SJSA1 (cell line): Measurements from ENCODE around the gene NRXN3. TPM values are rescaled to one million over a fixed set of nuclear protein-coding genes. Genes with fewer than 3 reads are reported as not detected.
A peak's percentile ranks its signal among the peaks of the same experiment; 100 is the strongest.

Experiments used
- DNase-seq, 2 experiments: peaks; one replicate each; pipeline ENCODE4 v3.0.0-alpha.2; 2015 to 2020; ENCODE audit warnings: low spot score in 2 of 2, low read depth in 1 of 2
- H3K27ac ChIP-seq: fragments of 250-450 bp; sonication (Bioruptor Pico); 2 replicates; pipeline ENCODE4 v1.5.1; 2020; ENCODE audit warnings: mild to moderate bottlenecking, moderate library complexity
- H3K27me3 ChIP-seq: fragments of 250-450 bp; sonication (Bioruptor Pico); replicated peaks from 2 replicates; pipeline ENCODE4 v1.5.1; 2020; ENCODE audit warnings: mild to moderate bottlenecking, moderate library complexity
- H3K36me3 ChIP-seq: fragments of 250-450 bp; sonication (Bioruptor Pico); 2 replicates; pipeline ENCODE4 v1.5.1; 2020; ENCODE audit warnings: mild to moderate bottlenecking
- H3K4me1 ChIP-seq: fragments of 250-450 bp; sonication (Bioruptor Pico); replicated peaks from 2 replicates; pipeline ENCODE4 v1.6.1; 2021; ENCODE audit warnings: mild to moderate bottlenecking
- H3K4me3 ChIP-seq: fragments of 250-450 bp; sonication (Bioruptor Pico); 2 replicates; pipeline ENCODE4 v1.5.1; 2020; ENCODE audit warnings: mild to moderate bottlenecking
- H3K9me3 ChIP-seq: fragments of 250-450 bp; sonication (Bioruptor Pico); replicated peaks from 2 replicates; pipeline ENCODE4 v1.5.1; 2020; ENCODE audit warnings: mild to moderate bottlenecking
- total RNA-seq: library from RNA; depleted of rRNA; stranded (reverse); fragments of >200 nt; shearing (Covaris generic); gene quantifications from 2 replicates; pipeline ENCODE4 v1.2.3, GENCODE V29; 2014

NRXN3 gene
- total RNA-seq, 1 experiment from 2014 or later: 1.0 TPM

DNA sequence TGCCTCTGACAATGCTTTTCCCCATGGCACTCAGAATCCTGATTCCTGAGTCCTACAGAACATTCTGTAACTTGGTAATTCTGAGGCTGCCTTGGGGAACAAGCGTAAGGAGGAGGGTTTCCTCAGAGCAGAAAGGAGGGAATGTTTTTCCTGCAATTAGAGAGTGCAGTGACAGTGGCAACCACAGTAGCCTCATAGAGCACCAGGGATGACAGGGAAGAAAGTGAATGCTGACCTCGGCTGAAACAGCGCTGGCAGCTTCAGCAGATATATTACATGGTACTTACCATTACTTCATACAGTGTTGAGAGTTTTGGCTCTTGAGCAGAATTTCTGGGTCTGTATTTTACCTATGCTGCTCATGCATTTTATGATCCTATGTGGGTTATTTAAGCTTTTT, 757.1 kb downstream of the NRXN3 start:
- no peak for DNase-seq
- H3K27ac ChIP-seq: no peak overlapping the region
- H3K9me3 ChIP-seq: no peaks in the 10 kb centered on the region
- H3K36me3 ChIP-seq: no peaks in the 10 kb centered on the region
- H3K4me3 ChIP-seq: no peak overlapping the region
- H3K4me1 ChIP-seq: no peaks in the 10 kb centered on the region
- H3K27me3 ChIP-seq: no peaks in the 10 kb centered on the region

DNA sequence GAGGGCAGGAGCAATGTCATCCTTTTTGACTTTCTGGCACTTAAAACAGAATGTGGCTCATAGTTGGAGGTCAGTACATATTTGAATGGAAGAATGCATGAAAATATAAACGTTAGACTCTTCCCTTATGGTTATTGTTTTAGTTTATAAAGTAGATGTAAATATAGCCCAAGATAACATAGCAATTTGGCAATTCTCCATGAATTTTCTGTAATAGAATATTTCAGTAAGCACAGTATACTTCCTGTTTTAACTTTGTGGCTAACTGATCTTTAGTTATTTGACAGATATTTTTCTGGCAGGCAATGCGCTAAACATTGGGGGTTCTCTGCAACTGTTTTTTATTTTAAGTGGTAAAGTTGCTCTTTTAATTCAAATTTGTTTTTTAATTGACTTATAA, 763.0 kb downstream of the NRXN3 start:
- Histone ChIP-seq H3K4me3 (no peak overlapping the region), H3K27ac (no peak overlapping the region), H3K9me3 (no peaks in the 10 kb centered on the region), H3K36me3 (no peaks in the 10 kb centered on the region), H3K27me3 (no peaks in the 10 kb centered on the region), H3K4me1 (no peaks in the 10 kb centered on the region)
- DNase-seq: no peak

DNA sequence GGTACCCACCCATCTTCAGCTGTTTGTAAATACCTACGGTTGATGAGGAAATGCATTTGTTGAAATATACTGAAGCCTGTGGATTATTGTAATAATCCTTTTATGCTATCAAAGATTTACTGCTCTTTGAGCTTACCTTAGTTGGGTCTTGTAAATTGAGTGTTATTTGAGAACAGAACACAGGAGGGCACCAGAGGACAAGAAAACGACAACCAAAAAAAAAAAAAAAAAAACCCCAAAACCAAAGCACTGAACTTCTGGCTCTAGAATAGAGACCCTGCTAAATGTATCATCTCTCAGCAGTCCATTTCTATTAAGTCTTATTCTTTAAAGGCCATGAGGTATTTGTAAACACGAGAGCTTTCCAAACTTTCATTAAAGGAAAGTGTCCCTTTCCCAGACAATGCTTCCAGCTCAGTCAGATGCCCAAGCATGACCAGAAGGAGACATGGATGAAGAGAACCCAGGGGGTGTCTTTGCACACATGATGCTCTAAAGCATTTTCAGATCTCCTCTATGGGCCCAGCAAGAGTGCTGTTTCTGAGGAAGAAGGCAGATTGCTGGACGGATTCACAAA, 763.9 kb downstream of the NRXN3 start:
- Histone ChIP-seq H3K4me1 (no peaks in the 10 kb centered on the region), H3K27ac (no peak overlapping the region), H3K9me3 (no peaks in the 10 kb centered on the region), H3K36me3 (no peaks in the 10 kb centered on the region), H3K27me3 (no peaks in the 10 kb centered on the region), H3K4me3 (no peak overlapping the region)
- peak in 1 of 2 experiments; percentile 14 for DNase-seq

DNA sequence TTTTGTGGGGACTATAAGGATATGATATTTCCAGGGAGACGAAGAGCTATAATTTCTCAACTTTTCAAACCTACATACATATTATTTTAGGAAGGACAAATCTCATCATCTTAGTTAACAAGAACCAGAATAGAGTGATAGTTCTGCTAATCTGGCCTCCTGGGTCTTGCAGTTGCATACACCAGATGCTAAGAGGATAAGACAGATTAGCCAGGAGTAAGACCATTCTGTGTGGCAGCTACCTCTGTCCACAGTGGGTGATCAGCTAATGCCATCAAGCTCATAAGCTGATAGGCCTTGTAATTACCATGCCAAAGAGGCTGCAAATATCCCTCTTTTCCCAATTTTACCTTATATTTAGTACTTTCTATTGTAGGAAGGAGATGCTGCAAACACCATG, 776.8 kb downstream of the NRXN3 start:
- H3K9me3 ChIP-seq: no peaks in the 10 kb centered on the region
- H3K27me3 ChIP-seq: no peaks in the 10 kb centered on the region
- no peak overlapping the region for H3K4me3 ChIP-seq
- peaks cover 6% of the 10 kb centered on the region for H3K4me1 ChIP-seq
- no peak for DNase-seq
- H3K36me3 ChIP-seq: no peaks in the 10 kb centered on the region
- H3K27ac ChIP-seq: no peak overlapping the region

DNA sequence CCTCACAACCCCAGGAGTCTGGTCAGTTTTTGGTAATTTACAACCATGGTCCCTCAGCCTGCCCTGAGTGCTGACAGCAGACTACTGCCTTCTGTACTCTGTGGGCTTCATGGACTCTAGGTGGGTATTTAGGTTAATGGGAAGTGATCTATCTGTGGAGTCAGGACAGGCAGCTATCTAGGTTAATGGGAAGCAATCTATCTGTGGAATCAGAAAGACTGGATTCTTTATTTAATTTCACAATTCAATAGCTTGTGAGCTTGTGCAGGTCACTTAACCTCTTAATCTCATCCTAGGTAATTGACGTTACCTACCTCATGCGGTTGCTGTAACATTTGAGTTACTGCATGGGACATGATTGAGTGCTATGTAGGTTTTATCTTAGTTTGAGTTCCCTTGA, 777.5 kb downstream of the NRXN3 start:
- no peak overlapping the region for H3K27ac ChIP-seq
- peaks cover 6% of the 10 kb centered on the region for H3K4me1 ChIP-seq
- no peak overlapping the region for H3K4me3 ChIP-seq
- DNase-seq: no peak
- H3K27me3 ChIP-seq: no peaks in the 10 kb centered on the region
- H3K36me3 ChIP-seq: no peaks in the 10 kb centered on the region
- no peaks in the 10 kb centered on the region for H3K9me3 ChIP-seq

DNA sequence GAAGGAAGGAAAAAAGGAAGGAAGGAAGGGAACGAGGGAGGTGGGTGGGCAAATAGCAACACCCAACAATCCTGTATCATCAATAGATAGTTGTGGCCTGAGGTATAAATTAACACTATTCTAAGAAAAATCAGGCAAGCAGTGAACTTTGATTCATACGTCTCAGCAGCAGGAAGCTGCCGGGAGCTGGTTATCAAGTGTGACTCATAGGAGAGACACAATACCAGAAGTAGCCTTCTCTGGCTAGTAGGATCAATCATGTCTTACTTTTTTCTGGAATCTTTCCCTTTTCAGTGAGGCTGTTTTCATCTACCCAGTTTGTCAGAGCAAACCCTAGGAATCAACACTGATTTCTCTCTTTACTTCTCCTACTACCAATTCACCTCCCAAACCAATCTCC, 780.5 kb downstream of the NRXN3 start:
- peaks cover 6% of the 10 kb centered on the region for H3K4me1 ChIP-seq
- no peaks in the 10 kb centered on the region for H3K36me3 ChIP-seq
- no peaks in the 10 kb centered on the region for H3K9me3 ChIP-seq
- no peak for DNase-seq
- no peaks in the 10 kb centered on the region for H3K27me3 ChIP-seq
- H3K4me3 ChIP-seq: no peak overlapping the region
- no peak overlapping the region for H3K27ac ChIP-seq

DNA sequence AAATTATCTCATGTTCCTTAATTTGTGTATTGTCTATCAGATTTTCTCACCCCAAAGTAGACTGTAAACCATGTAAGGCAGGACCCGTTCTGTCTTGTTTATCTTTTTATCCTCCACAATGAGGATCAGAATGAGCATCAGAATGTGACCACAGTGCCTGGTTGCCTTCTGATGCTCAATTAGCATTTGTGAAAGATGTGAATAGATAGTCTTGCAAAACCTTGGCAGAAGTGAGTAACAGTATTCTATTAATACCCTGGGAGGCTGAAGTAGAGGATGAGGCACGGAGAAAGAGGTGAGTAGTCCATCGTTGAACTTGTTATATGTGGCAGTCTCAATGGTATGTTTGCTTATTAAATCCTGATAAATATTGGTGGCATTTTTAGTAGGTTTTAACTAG, 781.4 kb downstream of the NRXN3 start:
- H3K4me3 ChIP-seq: no peak overlapping the region
- no peaks in the 10 kb centered on the region for H3K27me3 ChIP-seq
- no peaks in the 10 kb centered on the region for H3K36me3 ChIP-seq
- peaks cover 6% of the 10 kb centered on the region for H3K4me1 ChIP-seq
- no peak for DNase-seq
- no peak overlapping the region for H3K27ac ChIP-seq
- no peaks in the 10 kb centered on the region for H3K9me3 ChIP-seq

DNA sequence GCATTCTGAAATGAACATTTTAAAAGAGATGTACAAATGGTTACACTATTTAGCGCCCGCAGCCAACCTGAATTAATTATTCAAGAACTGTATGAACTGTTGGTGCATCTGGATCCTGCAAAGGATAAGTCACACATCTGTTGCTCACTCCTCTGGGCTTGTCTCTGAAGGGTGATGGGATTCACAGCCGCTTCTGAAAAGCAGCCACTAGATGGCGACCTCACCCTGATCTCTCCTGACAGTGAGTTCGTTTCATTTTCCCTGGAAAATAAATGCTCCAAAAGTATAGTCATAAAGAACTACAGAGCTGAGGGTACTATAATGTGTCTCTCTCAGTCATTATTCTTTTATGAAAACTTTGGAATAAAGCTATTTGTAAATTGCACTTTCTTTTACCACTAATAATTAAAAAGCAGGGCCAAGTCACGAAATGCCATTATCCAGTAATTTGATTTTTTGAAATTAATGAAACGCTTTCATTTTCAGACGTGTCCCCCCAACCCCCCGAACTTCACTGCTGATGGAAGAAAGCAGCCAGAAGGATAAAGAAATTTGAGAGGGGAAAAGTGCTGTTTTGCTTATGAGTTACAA, 789.6 kb downstream of the NRXN3 start:
- no peaks in the 10 kb centered on the region for H3K4me1 ChIP-seq
- no peaks in the 10 kb centered on the region for H3K27me3 ChIP-seq
- no peaks in the 10 kb centered on the region for H3K36me3 ChIP-seq
- 0 out of 2 replicates have a peak overlapping the region, but pooled peaks have one; percentile 8 for H3K27ac ChIP-seq
- no peaks in the 10 kb centered on the region for H3K9me3 ChIP-seq
- DNase-seq: peak; percentile 33 to 68
- no peak overlapping the region for H3K4me3 ChIP-seq

DNA sequence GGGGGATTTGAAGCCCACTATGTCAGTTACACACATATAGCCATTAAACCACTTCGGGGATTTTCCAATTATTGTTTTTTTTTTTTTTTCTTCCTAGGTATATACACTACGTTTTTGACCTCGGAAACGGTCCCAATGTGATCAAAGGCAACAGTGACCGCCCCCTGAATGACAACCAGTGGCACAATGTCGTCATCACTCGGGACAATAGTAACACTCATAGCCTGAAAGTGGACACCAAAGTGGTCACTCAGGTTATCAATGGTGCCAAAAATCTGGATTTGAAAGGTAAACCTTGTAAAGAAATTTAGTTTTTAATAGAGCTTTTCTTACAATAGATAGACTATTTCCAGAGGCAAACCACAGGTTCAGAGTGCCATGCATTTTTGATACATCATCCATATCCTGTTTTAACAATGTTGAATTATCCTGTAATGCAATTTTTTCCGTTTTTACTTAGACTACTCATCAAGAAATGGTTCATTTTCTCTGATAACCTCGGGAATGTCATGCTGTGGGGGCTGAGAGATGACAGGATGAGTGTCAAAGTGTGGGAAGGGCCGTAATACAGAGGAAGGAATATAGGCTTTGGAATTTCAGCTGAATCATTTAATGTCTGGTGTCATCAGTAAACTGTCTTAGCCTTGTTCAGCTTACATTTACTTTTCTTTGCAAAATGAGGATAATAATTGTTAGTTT, 797.1 kb downstream of the NRXN3 start:
- no peak overlapping the region; the same call in 1 of the 2 replicates for H3K27ac ChIP-seq
- no peaks in the 10 kb centered on the region for H3K36me3 ChIP-seq
- H3K4me1 ChIP-seq: peaks cover 19% of the 10 kb centered on the region
- H3K27me3 ChIP-seq: no peaks in the 10 kb centered on the region
- peak in 1 of 2 experiments; percentile 28 for DNase-seq
- H3K4me3 ChIP-seq: no peak overlapping the region
- no peaks in the 10 kb centered on the region for H3K9me3 ChIP-seq

DNA sequence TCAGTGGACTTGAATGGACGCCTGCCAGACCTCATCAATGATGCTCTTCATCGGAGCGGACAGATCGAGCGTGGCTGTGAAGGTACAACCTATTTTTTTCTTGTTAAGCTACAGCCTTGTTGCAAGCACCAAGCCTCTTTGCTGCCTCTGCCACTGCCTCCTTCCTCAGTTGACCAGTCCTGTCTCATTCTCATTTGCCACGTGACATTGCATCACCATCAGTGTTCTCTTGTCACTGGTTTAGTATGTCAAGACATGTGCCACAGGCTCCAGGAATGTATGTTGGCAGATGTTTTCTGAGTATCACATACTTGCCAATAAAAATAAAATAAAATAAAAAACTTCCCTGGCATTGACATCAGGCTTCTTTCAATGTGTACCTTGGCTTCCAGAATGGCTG, 798.1 kb downstream of the NRXN3 start:
- Histone ChIP-seq H3K27ac (no peak overlapping the region), H3K4me1 (peaks cover 19% of the 10 kb centered on the region)
- no peak for DNase-seq

DNA sequence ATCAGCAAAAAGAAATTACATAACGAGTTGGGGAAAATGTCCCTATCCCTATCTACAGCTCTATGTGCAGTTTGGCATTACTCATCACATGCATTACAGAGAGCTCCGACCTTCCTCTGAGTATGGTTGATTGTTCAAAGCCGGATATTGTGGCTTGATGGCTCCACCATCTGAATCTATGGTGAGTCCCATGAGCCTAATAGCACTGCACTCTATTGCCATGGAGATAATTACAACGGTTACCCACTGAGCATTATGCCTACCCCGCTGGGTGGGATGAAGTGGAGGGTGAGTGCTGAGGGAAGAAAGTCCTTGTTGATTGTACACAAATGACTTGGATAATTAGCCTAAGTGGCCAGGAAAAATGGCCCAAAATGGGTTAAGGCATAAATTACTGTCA, 800.5 kb downstream of the NRXN3 start:
- Histone ChIP-seq H3K4me1 (peaks cover 33% of the 10 kb centered on the region), H3K27me3 (no peaks in the 10 kb centered on the region)
- DNase-seq: no peak

More for the DNA sequence above, 798.1 kb downstream of the NRXN3 start:
- Histone ChIP-seq H3K27me3 (no peaks in the 10 kb centered on the region), H3K36me3 (no peaks in the 10 kb centered on the region), H3K4me3 (no peak overlapping the region), H3K9me3 (no peaks in the 10 kb centered on the region)

DNA sequence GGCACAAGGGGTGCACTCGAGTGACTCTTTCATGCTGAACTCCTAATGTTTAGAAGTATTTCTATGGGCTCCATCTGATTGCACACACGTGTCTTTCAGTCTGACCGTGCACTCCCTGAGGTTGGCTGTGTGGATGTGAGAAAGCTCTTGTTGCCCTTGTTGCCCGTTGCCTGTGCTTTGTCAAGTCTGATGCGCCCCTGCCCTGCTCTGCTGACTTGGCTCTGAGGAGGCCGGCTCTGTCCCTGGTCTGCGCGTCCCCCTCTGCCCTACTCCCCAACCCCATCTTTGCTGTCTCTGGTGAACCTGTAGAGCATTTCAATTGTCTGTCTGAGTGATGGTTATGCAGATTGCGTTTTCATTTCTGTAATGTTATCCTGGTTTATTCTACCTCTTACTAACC, 802.3 kb downstream of the NRXN3 start:
- Histone ChIP-seq H3K4me1 (peaks cover 30% of the 10 kb centered on the region), H3K4me3 (no peak overlapping the region), H3K27ac (no peak overlapping the region), H3K9me3 (no peaks in the 10 kb centered on the region), H3K27me3 (no peaks in the 10 kb centered on the region), H3K36me3 (no peaks in the 10 kb centered on the region)
- no peak for DNase-seq

More for the DNA sequence above, 800.5 kb downstream of the NRXN3 start:
- Histone ChIP-seq H3K27ac (no peak overlapping the region), H3K36me3 (no peaks in the 10 kb centered on the region), H3K4me3 (no peak overlapping the region), H3K9me3 (no peaks in the 10 kb centered on the region)

DNA sequence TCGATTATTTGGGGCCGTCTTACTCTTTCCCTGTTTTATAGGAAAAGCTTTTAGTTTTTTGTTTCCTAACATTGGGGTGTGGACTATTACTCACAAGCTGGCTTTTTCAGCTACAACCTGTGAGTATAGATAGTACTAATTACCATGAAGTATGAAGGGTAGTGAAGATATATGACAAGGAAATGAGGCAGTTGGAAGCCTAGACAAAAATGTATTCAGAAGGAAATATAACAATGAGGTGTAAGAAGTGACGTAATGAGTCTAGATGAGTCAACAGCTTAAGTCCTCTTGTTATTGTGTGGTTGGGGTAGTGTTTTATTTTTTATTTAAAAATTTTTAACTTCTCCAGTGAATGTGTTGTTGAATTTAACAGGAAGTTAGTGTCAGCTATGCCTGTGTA, 804.5 kb downstream of the NRXN3 start:
- Histone ChIP-seq H3K4me1 (peaks cover 14% of the 10 kb centered on the region), H3K36me3 (no peaks in the 10 kb centered on the region), H3K27ac (peak overlapping the region; percentile 65), H3K27me3 (no peaks in the 10 kb centered on the region), H3K9me3 (no peaks in the 10 kb centered on the region), H3K4me3 (no peak overlapping the region)
- peak in 1 of 2 experiments; percentile 36 for DNase-seq

DNA sequence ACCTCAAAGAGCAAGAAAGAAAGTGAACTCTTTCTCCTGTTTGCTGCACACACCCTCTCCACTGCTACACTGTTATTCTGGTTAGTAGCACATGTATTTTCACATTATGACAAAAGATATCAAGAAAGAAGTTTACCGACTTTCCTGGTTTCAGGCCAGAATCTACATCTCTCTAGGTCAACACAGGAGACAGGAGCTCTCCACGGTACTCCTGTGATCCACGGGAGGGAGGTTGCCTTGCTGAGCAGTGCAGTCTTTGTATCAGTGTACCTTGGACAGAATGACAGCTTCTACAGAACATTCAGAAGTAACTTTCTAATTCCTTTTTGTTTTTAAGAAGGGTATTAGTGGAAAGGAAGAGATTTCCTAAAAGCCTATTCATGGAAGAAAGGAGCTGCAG, 805.6 kb downstream of the NRXN3 start:
- H3K4me3 ChIP-seq: no peak overlapping the region
- no peaks in the 10 kb centered on the region for H3K36me3 ChIP-seq
- H3K9me3 ChIP-seq: no peaks in the 10 kb centered on the region
- H3K27ac ChIP-seq: no peak overlapping the region
- no peak for DNase-seq
- peaks cover 14% of the 10 kb centered on the region for H3K4me1 ChIP-seq
- H3K27me3 ChIP-seq: no peaks in the 10 kb centered on the region
